Upper lobe of left lung (tissue), 6 donors: ENCODE data around the gene ASIC1. TPM values are rescaled to one million over a fixed set of nuclear protein-coding genes. Genes with fewer than 3 reads are reported as not detected.

Source experiments
- ATAC-seq, 2 donors: fragments of 200-7000 bp; cut with Tn5 transposase; one replicate each; pipeline ENCODE4 v1.9.1; 2022; ENCODE audit warnings: mild to moderate bottlenecking in 2 of 2, moderate library complexity in 2 of 2; ENCODE audit not compliant: low FRiP score in 2 of 2
- DNase-seq, 2 donors: peaks; one replicate each; pipeline ENCODE4 v3.0.0-alpha.2; 2019 to 2020
- H3K27ac ChIP-seq, 4 donors: fragments of 200-600 bp; sonication (generic); one replicate each; pipeline ENCODE4 v1.5.1; 2016 to 2019
- H3K27me3 ChIP-seq, 4 donors: fragments of 200-600 bp; sonication (generic); one replicate each; pipeline ENCODE4 v1.5.1; 2017 to 2019
- H3K36me3 ChIP-seq, 4 donors: fragments of 200-600 bp; sonication (generic); one replicate each; pipeline ENCODE4 v1.5.1; 2016 to 2019
- H3K4me1 ChIP-seq, 4 donors: fragments of 200-600 bp; sonication (generic); one replicate each; pipeline ENCODE4 v1.5.1; 2018 to 2019
- H3K4me3 ChIP-seq, 4 donors: fragments of 200-600 bp; sonication (generic); one replicate each; pipeline ENCODE4 v1.5.1; 2017 to 2019; ENCODE audit warnings: mild to moderate bottlenecking in 2 of 4, moderate library complexity in 1 of 4
- H3K9me3 ChIP-seq, 4 donors: fragments of 200-600 bp; sonication (generic); one replicate each; pipeline ENCODE4 v1.5.1; 2018 to 2019
- EP300 ChIP-seq, 4 donors: sonication (generic); formaldehyde crosslinking; IDR thresholded peaks; one replicate each; pipeline ENCODE4 v1.5.1; 2017; ENCODE audit warnings: antibody characterized with exemption in 4 of 4, control low read depth in 2 of 4
- POLR2A ChIP-seq, 4 donors: fragments of 450-650 bp; IDR thresholded peaks; one replicate each; pipeline ENCODE4 v1.5.1; 2016 to 2017; ENCODE audit warnings: antibody characterized with exemption in 4 of 4, mild to moderate bottlenecking in 2 of 4
- POLR2AphosphoS5 ChIP-seq, 2 donors: sonication (generic); formaldehyde crosslinking; IDR thresholded peaks; one replicate each; pipeline ENCODE4 v1.5.1; 2017; ENCODE audit warnings: antibody characterized with exemption in 2 of 2
- WGBS, 2 donors: methylation state at CpG; one replicate each; pipeline ENCODE4 v1.1.5; 2017 to 2018; 5-methylcytosine and 5-hydroxymethylcytosine counted together
- total RNA-seq, 6 donors: library from RNA; depleted of rRNA in 4 of 6; stranded (reverse); fragments of >200 nt in 4 of 6; gene quantifications; one replicate each; pipeline versions ENCODE4 v1.1.0 to v1.2.1, GENCODE V29; 2016 to 2021
- TF ChIP-seq, protein P1 (sequence below), 6 experiments: fragments of 450-650 bp in 4 of 6; fragments of 200-600 bp in 2 of 6; sonication (generic) in 2 of 6; IDR thresholded peaks; one replicate each; pipeline ENCODE4 v1.5.1; 2016 to 2019; ENCODE audit warnings: antibody characterized with exemption in 6 of 6
- donor health status: DM: no; HTN: no; CAD: no; lungs with moderate emphysema.
- donor health status: DM: no; HTN: yes; CAD: no; lungs with severe emphysema.

Gene ASIC1
- total RNA-seq, 6 donors from 2014 or later: 0.15 to 2.7 (median 1.1) TPM; not detected in 2

DNA sequence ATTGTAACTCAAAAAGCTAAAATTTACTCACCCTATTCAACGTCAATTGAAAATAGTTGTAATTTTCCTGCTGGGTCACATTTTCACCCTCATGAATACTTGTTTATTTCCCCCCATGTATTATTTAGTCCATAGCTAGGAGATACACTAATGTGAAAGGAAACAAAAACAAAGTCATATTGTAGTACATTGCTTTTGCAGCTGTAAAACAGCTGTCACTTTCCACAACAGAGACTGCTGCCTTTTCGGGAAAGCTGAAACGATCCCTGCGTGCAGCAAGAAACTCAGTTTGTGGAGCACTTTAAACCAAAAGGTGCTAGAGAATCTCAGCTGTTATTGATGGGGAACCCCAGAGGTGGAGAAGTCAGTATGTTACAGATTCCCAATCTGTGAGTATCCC, 36.4 kb upstream of the ASIC1 start:
- ATAC-seq (no peak), DNase-seq (no peak)
- no peak overlapping the region for H3K4me3 ChIP-seq
- 66 to 79% methylated on average over 4 of the region's 4 CpGs for WGBS, 2 donors
- H3K9me3 ChIP-seq: no peaks in the 10 kb centered on the region
- H3K4me1 ChIP-seq: peaks cover 14 to 30% (median 21%) of the 10 kb centered on the region in 4 donors
- H3K36me3 ChIP-seq: peaks cover 0 to under 1% (median 0%) of the 10 kb centered on the region in 4 donors
- H3K27me3 ChIP-seq: no peaks in the 10 kb centered on the region
- H3K27ac ChIP-seq: peak overlapping the region in 1 of 4 donors; percentile 2
- TF ChIP-seq, protein P1, sequence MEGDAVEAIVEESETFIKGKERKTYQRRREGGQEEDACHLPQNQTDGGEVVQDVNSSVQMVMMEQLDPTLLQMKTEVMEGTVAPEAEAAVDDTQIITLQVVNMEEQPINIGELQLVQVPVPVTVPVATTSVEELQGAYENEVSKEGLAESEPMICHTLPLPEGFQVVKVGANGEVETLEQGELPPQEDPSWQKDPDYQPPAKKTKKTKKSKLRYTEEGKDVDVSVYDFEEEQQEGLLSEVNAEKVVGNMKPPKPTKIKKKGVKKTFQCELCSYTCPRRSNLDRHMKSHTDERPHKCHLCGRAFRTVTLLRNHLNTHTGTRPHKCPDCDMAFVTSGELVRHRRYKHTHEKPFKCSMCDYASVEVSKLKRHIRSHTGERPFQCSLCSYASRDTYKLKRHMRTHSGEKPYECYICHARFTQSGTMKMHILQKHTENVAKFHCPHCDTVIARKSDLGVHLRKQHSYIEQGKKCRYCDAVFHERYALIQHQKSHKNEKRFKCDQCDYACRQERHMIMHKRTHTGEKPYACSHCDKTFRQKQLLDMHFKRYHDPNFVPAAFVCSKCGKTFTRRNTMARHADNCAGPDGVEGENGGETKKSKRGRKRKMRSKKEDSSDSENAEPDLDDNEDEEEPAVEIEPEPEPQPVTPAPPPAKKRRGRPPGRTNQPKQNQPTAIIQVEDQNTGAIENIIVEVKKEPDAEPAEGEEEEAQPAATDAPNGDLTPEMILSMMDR (IDR thresholded peaks at IDR 0.05): no peak
- no peak for TF ChIP-seq EP300 (IDR thresholded peaks at IDR 0.05)
- no peak for TF ChIP-seq POLR2A (IDR thresholded peaks at IDR 0.05)
- TF ChIP-seq POLR2AphosphoS5 (IDR thresholded peaks at IDR 0.05): no peak

DNA sequence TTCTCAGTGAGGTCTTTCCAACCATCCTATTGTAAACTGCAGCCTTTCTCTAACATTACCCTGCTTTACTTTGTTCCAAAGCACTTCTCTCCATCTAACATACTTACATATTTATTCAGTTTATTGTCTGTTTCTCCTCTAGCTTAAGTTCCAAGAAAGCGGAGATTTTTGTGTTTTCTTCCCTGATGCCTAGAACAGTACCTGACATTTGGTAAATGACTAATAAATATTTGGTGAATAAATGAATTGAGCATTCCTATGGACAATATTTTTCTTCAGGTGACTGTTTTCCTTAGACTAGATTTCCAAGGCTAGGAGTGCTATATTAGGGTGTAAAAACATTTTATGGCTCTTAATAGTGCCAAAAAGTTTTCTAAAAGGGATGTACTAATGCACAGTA, 34.5 kb upstream of the ASIC1 start:
- H3K9me3 ChIP-seq: no peaks in the 10 kb centered on the region
- WGBS, 2 donors: 93 to 100% methylated on average over 1 of the region's 1 CpG
- DNase-seq (no peak), ATAC-seq (no peak)
- H3K27ac ChIP-seq: no peak overlapping the region
- peaks cover 6 to 19% (median 16%) of the 10 kb centered on the region in 4 donors for H3K4me1 ChIP-seq
- no peak for TF ChIP-seq EP300 (IDR thresholded peaks at IDR 0.05)
- no peak overlapping the region for H3K4me3 ChIP-seq
- H3K36me3 ChIP-seq: no peaks in the 10 kb centered on the region
- H3K27me3 ChIP-seq: no peaks in the 10 kb centered on the region

DNA sequence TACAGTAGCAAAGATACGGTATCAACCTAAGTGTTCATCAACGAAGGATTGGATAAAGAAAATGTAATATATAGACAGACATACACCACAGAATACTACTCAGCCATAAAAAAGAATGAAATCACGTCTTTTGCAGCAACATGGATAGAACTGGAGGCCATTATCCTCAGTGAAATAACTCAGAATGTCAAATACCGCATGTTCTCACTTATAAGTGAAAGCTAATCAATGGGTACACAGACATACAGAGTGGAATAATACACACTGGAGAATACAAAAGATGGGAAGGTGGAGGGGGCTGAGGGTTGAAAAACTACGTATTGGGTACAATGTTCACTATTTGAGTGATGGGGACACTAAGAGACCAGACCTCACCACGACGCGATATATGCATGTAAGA, 33.2 kb upstream of the ASIC1 start:
- Histone ChIP-seq H3K4me3 (peak overlapping the region in 3 of 4 donors; percentile 77 to 92 (median 81)), H3K36me3 (no peaks in the 10 kb centered on the region), H3K9me3 (no peaks in the 10 kb centered on the region), H3K27ac (no peak overlapping the region), H3K27me3 (no peaks in the 10 kb centered on the region), H3K4me1 (peaks cover 6 to 15% (median 12%) of the 10 kb centered on the region in 4 donors)
- ATAC-seq (no peak), DNase-seq (no peak)
- WGBS, 2 donors: 66 to 72% methylated on average over 8 of the region's 8 CpGs
- TF ChIP-seq EP300 (IDR thresholded peaks at IDR 0.05) (no peak), POLR2AphosphoS5 (IDR thresholded peaks at IDR 0.05) (no peak), POLR2A (IDR thresholded peaks at IDR 0.05) (no peak)
- TF ChIP-seq, protein P1 (IDR thresholded peaks at IDR 0.05): no peak

DNA sequence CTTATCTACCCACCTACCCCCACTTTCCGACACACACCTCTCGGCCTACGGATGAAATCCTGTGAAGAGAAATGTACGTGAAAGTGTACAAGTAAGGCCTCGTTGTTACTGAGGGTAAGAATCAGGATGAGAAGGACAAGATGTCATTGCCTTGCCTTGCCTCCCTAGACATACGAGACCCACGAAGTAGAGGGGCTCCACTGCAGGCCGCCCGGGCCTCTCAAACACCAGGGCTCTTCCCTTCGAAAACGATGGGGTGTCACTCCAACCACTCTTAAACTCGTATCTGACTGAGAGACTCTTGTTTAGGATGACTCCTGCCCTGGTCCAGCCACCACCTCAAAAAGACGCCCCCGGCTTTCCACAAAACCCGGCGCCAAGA, 32.6 kb upstream of the ASIC1 start:
- DNase-seq: no peak
- Histone ChIP-seq H3K27me3 (no peaks in the 10 kb centered on the region), H3K27ac (peak overlapping the region in 2 of 4 donors; percentile 86), H3K4me3 (peak overlapping the region; percentile 76 to 92 (median 79)), H3K9me3 (no peaks in the 10 kb centered on the region), H3K4me1 (peaks cover 6 to 15% (median 12%) of the 10 kb centered on the region in 4 donors), H3K36me3 (no peaks in the 10 kb centered on the region)
- TF ChIP-seq POLR2AphosphoS5 (IDR thresholded peaks at IDR 0.05) (no peak), POLR2A (IDR thresholded peaks at IDR 0.05) (no peak), EP300 (IDR thresholded peaks at IDR 0.05) (no peak)
- TF ChIP-seq, protein P1 (IDR thresholded peaks at IDR 0.05): no peak
- 3% methylated on average over 12 to 16 of the region's 16 CpGs for WGBS, 2 donors
- peak in 1 of 2 donors; percentile 31 for ATAC-seq

DNA sequence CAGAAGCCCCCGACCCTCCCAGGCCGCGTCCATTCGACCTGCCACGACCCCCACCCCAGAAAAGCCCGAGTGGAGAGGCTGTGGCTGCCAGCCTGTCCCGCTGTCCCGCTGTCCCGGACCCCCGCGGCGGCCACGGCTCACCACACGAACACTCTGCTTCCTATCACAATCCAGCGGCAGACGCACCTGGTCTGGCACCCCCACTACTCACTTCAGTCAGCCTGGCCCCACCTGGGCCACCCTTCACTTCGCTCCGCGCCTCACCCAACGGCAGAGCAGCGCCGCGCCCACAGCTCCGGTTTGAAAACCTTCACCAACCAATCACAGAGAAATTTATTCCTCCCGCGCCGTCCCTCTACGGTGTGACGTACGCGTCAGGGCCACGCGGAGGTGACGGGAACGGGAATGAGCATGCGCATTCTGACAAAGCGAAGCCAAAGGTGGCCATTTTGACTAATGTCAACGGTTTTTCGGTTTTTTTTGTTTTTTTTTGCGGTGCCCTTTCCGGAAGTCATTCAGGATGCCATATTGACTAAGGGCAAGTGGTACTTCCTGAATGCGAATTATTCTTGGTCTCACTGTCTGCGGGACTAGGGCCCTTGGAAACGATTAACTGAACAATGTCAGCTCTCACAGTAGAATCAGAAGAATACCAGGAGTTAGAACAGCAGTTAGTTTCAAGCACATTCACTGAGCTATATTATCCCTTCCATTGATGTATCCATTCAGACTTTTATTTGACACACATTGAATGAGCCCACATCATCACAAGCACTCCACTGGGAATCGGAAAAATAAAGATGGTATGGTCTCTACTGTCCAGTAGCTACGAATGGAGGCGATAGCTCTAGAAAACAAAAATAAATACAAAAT, 32.0 kb upstream of the ASIC1 start, which contains the start of gene RACGAP1:
TSS of gene RACGAP1 (minus strand) at position 308 of the 873 bp plus-strand sequence. CDS start 8,779 bp downstream, outside the sequence.
- Histone ChIP-seq H3K9me3 (no peaks in the 10 kb centered on the region), H3K27me3 (no peaks in the 10 kb centered on the region), H3K4me1 (peaks cover 6 to 15% (median 12%) of the 10 kb centered on the region in 4 donors), H3K4me3 (peak within 1 kb of the TSS; percentile 76 to 92 (median 79)), H3K36me3 (no peaks in the 10 kb centered on the region), H3K27ac (peak within 1 kb of the TSS; percentile 23 to 86 (median 67))
- WGBS, 2 donors: 6% methylated on average over 44 to 46 of the region's 47 CpGs
- ATAC-seq: peak; percentile 97 to 98
- TF ChIP-seq EP300 (IDR thresholded peaks at IDR 0.05): no peak
- peak in 1 of 4 donors; percentile 66 for TF ChIP-seq POLR2A (IDR thresholded peaks at IDR 0.05)
- TF ChIP-seq, protein P1 (IDR thresholded peaks at IDR 0.05): no peak
- TF ChIP-seq POLR2AphosphoS5 (IDR thresholded peaks at IDR 0.05): peak; percentile 86
- DNase-seq: peak; percentile 92 to 94
